ENCODE results near the gene SGCE.

The SGCE gene

DNA sequence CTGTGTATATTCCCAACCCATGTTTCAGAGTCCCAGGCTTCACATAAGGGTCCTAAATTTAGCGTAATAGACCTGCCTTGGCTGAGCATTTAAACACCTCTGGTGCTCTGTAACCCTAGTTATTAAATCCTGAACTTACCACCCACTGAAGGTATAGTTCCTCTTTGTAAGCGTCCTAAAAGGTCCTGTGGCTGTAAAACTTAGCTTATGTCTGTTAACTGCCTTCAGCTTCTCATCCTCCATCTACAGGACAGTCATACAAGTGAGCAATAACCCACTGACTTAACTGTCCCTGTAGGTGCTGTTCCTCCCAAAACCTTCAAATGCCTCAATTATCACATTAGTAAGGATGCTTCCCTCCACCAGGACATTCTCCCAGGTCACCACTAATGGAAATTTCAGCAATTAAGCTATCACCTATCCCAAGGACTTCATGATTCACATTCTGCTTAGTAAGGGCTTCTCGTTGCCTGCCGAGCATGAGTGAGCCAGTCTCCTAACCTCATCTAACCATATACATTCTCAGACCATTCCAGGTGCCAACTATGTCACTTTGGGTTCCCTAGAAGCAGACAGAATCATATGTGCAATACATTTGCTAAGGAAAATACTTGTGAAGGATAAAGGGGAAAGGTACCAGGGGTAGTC is 90.6 kb downstream of the SGCE start:
- no peak for DNase-seq

DNA sequence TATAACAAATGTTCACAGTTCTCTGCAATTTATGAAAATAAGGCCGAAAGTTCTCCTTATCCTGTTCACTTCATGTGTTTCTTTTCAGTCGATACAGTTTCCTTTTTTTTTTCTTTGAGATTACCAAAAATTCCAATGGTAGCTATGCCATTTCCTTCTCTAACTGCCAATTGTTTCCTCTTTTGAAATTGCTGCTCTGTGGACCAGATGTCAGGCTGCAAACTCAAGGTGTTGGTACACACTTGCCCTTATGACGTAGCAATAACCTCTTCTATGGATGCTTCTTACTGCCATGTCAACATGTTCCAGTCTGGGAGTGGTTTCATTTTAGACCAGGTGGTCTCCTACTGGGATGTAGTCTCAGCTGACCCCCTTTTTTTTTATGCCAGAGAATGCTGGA is 93.4 kb downstream of the SGCE start:
- no peak for DNase-seq

DNA sequence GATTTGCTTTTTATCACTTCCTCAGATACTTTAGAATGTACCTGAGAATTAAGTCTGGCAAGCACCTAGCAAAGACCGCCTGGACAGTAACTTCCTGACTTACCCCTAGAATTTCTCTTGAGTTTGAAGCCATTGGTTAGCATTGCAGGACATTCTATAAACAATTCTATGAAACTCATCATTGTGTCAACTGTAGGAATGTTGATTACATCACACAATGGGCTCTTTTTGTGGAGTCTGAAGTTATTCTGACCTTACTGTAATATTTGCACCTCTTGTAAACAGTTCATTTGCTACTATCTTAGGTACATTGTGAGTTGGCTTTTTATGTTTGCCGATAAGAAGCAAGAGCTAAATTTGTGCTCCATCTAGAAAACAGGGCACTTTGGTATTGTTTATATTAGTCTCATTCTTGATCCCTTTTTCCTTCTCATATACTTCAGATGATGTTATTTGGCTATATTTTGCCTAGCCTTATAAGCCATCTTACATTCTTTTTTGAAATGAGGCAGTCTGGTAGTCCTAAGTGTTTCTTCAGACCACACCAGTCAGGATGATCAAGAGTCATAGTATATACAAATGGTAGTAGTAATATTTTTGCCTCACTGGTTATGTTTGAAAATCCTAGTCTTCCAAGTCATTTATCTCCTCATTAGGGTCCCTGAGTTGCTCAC is 94.0 kb downstream of the SGCE start:
- peak; percentile 29 for DNase-seq

DNA sequence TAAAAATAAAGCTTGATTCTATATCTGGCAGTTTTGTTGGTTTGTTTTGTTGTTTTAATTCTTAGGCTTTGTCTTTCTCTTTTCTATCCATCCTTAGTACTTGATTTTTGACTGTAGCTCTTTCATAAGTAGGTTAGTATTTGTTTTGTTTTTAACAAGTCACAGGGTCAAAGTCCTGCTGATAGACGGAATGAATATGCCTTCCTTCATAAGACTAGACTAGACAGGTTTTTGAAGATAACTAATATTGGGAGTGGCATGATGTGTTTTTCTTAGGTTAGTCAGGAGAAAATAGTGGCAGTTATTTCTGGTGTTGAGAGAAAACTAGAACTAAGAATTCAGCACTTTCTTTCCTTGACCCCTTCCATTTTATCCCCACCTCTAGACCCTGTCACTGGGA is 96.0 kb downstream of the SGCE start:
- DNase-seq: no peak

DNA sequence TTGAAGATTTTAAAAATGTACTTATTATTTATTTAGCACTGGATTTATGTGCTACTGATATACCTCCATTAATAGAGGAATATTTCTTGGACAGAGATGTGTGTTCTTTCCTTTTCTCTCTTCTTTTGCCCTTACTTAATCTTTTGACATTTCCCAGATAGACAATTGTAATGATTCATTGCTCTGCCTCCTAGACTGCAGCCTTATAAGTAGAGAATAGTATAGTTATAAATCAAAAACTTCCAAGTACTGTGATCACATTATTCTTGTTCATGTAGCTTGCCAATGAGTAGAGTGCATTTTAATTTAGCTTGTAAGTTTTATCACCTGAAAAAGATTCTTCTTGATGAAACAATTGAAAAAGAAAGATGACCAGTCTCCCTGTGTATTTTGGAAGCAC is 98.7 kb downstream of the SGCE start:
- DNase-seq: no peak

DNA sequence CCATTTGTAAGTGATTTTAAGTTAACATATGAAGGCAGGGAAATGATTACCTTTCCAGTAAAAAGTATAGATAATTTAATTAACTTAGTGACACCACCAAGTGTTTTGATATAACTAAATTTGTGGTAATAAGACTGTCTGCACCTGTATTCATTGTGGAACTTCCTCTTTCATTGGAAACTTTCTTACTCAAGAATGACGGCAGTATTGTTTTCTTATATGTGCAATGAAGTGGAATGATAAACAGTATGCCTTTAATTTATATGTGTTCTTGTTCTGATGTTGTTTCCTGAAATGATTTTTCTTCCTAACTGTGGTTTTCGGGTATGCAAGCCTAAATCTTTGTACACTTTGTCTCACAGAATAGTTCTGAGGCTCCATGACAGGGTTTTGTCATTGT is 99.9 kb downstream of the SGCE start:
- DNase-seq: no peak

DNA sequence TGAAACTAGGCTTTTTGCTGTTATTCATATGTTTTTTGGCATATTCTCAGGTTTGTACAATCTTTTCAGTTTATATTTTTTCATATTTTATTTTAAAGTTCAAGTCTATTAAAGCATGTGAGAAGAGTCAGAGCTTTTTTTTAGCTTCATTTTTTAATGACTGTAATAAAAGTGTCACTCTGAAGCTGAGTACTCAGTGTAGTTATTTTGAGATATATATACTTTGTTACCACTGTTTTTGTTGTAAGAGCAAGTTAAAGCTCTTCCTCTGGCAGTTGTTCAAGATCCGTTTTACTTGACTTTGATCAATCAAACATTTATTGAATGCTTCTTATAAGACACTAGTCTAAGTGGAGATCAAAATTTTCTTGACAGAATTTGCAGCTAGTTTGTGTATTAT is 108.8 kb downstream of the SGCE start:
- DNase-seq: no peak

DNA sequence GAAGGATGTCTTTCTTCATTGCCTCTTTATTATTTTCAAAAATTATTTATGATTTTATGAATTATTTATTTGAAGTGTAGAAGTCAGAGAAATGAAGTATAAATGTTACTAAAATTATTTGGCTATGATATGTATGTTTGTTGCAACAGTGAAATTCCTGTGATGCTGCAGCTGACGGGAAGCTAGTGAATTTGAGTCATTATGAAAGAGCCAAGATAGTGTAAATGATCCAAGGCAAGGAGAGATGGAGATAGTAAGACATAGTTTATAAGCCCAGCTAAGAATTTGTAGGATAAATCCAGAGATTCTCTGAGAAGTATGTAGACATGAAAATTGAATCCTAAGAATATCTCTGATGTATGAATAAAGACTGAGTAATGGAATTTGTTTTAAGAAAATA is 115.5 kb downstream of the SGCE start:
- peak; percentile 6 for DNase-seq

All from fibroblast of skin of back (primary cell).